Daoy (cell line): ENCODE data around the gene FCSK. TPM values are rescaled to one million over a fixed set of nuclear protein-coding genes. Genes with fewer than 3 reads are reported as not detected.

Experiments used
- DNase-seq: peaks from one replicate; pipeline ENCODE4 v3.0.0-alpha.2; 2015; ENCODE audit warnings: low read depth
- total RNA-seq: library from RNA; depleted of rRNA; stranded (reverse); fragments of >200 nt; shearing (Covaris generic); gene quantifications from 2 replicates; pipeline ENCODE4 v1.2.3, GENCODE V29; 2014

FCSK gene
- total RNA-seq, 1 experiment from 2014 or later, result 6.7 TPM

- DNase-seq, result peak; percentile 77
Observed at GRCh38 chr16:70476272-70477020, 22.1 kb downstream of the FCSK start.

- DNase-seq, result no peak
Observed at GRCh38 chr16:70478169-70478568, 23.8 kb downstream of the FCSK start.

- no peak for DNase-seq
Observed at GRCh38 chr16:70478912-70479341, 24.5 kb downstream of the FCSK start.

GRCh38 chr16:70480127-70481105 is 26.0 kb downstream of the FCSK start:
- no peak for DNase-seq

GRCh38 chr16:70481929-70482536 is 27.6 kb downstream of the FCSK start:
- peak; percentile 19 for DNase-seq

GRCh38 chr16:70482624-70483023 is 28.2 kb downstream of the FCSK start:
- DNase-seq, result no peak

GRCh38 chr16:70483426-70483825 is 29.0 kb downstream of the FCSK start:
- DNase-seq, result no peak

GRCh38 chr16:70484867-70485266 is 30.5 kb downstream of the FCSK start:
- DNase-seq, result no peak

GRCh38 chr16:70490261-70490660 is 35.9 kb downstream of the FCSK start:
- DNase-seq, result no peak

GRCh38 chr16:70493802-70494201 is 39.4 kb downstream of the FCSK start:
- DNase-seq, result no peak

- DNase-seq, result no peak
Observed at GRCh38 chr16:70494202-70494770, 39.9 kb downstream of the FCSK start.

GRCh38 chr16:70494777-70495176 is 40.4 kb downstream of the FCSK start:
- DNase-seq, result no peak

- no peak for DNase-seq
Observed at GRCh38 chr16:70495425-70496182, 41.2 kb downstream of the FCSK start.

- DNase-seq, result no peak
Observed at GRCh38 chr16:70496513-70496912, 42.1 kb downstream of the FCSK start.

- DNase-seq, result no peak
Observed at GRCh38 chr16:70508752-70509151, 54.4 kb downstream of the FCSK start.

- DNase-seq, result no peak
Observed at GRCh38 chr16:70510216-70510615, 55.8 kb downstream of the FCSK start.

- no peak for DNase-seq
Observed at GRCh38 chr16:70511833-70512232, 57.4 kb downstream of the FCSK start.

GRCh38 chr16:70512456-70512855 is 58.1 kb downstream of the FCSK start:
- DNase-seq, result no peak

GRCh38 chr16:70520612-70521297 is 66.4 kb downstream of the FCSK start:
- DNase-seq, result peak; percentile 55

- DNase-seq, result no peak
Observed at GRCh38 chr16:70522216-70523075, 68.1 kb downstream of the FCSK start.
